HL-60/S4 treated with retinoic acid at 250 ng/mL for 4 days and 3 days (cell line): ENCODE results near the gene MED12.
"Not testable (repeated sequence)": the region's sequence is repeated elsewhere in the genome, so short reads cannot be mapped to it uniquely, and the experiment has no call there.

Experiments used
- in situ Hi-C: fragments of 300-500 bp; cut with MboI; formaldehyde crosslinking; loops from 2 replicates; pipeline ENCODE4 v1.7.0; 2022; ENCODE audit warnings: low sequenced_read_pairs

MED12 gene

DNA sequence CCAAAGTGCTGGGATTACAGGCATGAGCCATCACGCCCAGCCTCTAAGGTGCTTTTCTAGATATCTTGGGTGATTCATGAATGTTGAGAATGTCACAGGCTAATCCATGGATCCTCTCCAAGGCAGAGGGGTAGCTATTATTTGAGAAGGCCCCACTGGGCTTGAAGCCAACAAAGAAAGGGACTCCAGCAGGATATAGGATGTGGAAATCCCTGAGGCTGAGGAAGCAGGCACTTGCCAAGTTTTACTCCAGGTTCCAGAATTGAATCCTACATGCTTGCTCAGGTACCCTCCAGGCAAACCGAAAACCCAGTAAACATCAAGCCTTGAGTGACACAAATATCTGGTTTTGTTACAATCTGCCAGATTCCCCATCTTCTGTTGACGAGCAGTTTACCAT, 42.1 kb downstream of the MED12 start:
- in situ Hi-C loops: no loop called here

GRCh38 chrX:71162981-71163380, 44.6 kb downstream of the MED12 start:
- in situ Hi-C loops: no loop called here

DNA sequence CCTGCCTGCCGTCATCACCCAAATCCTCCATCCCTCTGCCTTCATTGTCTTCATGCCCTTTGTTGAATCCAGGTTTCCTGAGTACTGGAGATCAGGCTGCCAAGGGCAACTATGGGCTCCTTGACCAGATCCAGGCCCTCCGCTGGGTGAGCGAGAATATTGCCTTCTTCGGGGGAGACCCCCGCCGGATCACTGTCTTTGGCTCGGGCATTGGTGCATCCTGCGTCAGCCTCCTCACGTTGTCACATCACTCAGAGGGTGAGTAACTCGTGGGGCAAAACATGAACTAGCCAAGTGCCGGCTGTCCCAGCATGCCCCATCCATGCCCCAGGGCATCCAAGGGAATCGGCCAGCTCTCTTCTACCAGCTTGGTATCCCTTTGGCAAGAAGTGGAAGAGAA, 45.7 kb downstream of the MED12 start:
- in situ Hi-C loops: no loop called here

DNA sequence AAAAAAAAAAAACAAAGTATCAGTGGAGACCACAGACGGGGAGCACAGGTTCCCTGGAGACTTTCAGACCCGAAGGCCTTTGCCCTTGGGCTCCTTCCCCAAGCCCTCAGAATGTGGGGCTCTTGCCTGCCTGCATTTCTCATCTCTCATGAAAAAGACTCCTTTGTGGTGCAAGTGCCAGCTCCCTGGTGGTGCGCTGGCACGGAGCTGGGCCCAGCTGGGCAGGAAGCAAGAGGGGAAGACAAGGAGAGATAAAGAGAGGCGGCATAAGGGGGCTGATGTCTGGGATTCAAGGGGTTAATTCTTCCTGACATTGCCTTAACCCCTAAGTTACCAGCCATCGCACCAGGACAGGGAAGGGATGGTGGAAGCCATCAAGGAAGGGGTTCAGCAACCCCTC, 48.1 kb downstream of the MED12 start:
- in situ Hi-C loops: no loop called here

GRCh38 chrX:71167031-71167781, 48.8 kb downstream of the MED12 start:
- in situ Hi-C loops: no loop called here

- in situ Hi-C loops: no loop called here
These were observed 49.7 kb downstream of the MED12 start for GRCh38 chrX:71168134-71168533.

DNA sequence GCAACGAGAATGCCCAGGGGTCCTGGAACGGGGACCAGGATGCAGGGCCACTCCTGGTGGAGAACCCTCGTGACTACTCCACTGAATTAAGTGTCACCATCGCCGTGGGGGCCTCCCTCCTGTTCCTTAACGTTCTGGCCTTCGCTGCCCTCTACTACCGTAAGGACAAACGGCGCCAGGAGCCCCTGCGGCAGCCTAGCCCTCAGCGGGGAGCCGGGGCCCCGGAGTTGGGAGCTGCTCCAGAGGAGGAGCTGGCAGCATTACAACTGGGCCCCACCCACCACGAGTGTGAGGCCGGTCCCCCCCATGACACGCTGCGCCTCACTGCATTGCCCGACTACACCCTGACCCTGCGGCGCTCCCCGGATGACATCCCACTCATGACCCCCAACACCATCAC, 51.2 kb downstream of the MED12 start:
- in situ Hi-C loops: no loop called here

- in situ Hi-C loops: no loop called here
These were observed 52.3 kb downstream of the MED12 start for GRCh38 chrX:71170660-71171059.

GRCh38 chrX:71171110-71171801, 52.9 kb downstream of the MED12 start:
- in situ Hi-C loops: no loop called here

DNA sequence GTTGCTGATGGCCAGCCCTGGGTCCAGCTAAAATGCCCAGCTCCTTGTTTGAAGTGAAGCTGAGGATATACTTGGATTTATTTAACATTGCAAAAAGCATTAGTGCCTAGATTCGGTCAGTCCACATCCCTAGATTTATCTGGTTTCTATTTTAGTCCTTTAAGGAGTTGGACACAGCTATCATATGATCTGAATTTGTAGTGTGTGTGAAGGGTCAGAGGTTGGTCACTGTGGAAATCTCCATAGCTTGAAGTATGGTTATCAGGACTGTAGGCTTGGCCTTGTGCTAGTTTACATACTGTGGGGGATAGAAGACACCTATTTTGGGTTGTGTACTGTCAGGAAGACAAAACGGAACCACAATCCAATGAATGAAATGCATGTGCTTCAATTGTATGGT, 55.0 kb downstream of the MED12 start:
- in situ Hi-C loops: no loop called here

DNA sequence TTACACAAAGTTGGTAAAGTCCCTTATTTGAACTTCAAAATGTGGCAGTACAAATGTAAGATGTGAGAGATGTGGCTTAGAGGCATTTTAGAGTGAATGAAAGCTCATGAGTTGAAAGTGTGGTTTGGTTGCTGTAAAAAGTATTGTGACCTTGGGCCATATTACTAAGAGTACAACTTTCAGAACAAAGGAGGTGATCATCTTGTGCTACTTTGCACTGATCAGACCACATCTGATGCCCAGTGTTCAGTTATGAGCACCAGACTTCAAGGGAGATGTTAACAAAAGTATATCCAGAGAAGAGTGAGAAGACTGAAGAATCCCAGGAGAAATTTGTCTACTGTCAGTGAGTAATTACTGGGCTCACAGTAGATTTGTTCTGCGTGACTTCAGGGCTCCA, 56.4 kb downstream of the MED12 start:
- in situ Hi-C loops: no loop called here

DNA sequence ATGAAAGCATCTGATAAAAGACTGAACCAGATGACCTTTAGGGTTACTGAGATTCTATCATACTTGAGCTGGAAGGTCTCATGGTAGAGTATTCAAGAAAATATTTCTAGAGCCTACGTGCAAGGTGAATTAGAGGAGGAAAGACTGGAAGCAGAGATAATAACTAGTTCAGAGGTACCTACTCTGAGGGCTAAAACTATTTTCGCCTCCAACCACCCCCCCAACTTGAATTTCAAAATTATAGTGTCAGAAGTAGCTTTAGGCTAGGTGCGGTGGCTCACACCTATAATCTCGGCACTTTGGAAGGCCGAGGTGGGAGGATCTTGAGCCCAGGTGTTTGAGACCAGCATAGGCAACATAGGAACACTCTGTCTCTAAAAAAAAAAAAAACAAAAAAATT, 57.1 kb downstream of the MED12 start:
- in situ Hi-C loops: no loop called here

GRCh38 chrX:71177327-71177726, 58.9 kb downstream of the MED12 start:
- in situ Hi-C loops: no loop called here

GRCh38 chrX:71178908-71179307, 60.5 kb downstream of the MED12 start:
- in situ Hi-C loops: no loop called here

- in situ Hi-C loops: not testable (repeated sequence)
These were observed 62.3 kb downstream of the MED12 start for GRCh38 chrX:71180579-71181265.

DNA sequence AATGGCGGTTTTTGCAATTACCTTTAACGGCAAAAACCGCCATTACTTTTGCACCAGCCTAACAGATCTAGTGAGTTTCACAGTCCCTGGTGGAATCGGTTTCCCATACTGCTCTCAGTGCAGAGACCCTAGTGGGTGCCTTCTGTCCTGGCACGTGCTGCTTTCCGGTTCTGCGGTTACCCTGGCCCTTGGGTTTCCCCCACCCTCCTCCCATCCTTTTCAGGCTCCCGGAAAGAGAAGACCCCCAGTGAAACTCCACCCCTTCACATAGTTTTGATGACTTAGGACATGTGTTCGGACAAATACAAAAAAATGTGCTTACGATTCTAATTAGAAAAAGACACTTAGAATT, 63.1 kb downstream of the MED12 start:
- in situ Hi-C loops: no loop called here

DNA sequence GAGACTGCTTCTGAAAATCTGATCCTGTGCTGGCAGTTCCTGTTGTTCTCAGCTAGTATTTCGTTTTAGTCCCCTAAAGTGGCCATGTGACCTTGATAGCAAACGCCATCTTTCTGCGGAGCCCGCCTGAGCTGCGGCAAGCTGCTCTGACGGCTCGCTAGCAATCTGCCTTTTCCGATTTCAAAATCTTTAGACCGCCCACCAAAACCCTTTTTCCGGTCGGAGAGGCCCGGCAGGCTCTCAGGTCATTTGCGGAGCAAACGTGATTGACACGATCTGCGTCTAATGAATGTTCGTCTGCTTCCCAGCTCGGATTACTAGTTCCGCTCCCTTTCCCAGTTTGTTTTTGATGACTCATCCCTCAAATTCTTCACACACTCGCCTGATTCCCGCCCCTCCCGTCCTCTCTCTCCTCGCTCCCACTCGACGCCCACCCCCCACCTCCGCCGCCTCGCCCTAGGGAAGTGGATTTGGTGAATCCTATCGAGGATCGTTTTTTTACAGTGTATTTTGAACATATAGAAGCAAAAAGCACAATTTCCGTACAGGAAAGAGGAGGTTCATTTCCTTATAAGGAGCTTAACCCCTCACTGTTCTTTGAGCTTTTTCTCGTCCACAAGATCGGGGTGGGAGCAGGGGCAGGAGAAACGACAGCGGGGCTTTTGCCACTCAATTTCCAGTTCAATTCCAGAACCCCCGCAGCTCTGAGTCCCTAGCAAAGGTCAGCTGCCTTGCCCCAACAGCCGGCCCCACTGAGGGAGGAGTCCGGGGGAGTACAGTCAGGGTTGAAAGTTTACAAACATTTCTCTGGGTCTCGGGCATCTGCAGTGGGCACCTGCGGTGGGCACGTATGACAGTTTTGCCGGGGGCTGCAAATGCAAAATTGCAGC, 63.8 kb downstream of the MED12 start:
- in situ Hi-C loops: no loop called here

- in situ Hi-C loops: no loop called here
These were observed 64.5 kb downstream of the MED12 start for GRCh38 chrX:71182871-71183270.

- in situ Hi-C loops: no loop called here
These were observed 64.9 kb downstream of the MED12 start for GRCh38 chrX:71183341-71183740.

GRCh38 chrX:71184092-71184491, 65.7 kb downstream of the MED12 start:
- in situ Hi-C loops: no loop called here

- in situ Hi-C loops: no loop called here
These were observed 66.6 kb downstream of the MED12 start for GRCh38 chrX:71184803-71185495.
